Measurements from ENCODE around the gene PROSER1. TPM values are rescaled to one million over a fixed set of nuclear protein-coding genes. Genes with fewer than 3 reads are reported as not detected.
A peak's percentile ranks its signal among the peaks of the same experiment; 100 is the strongest.

The PROSER1 gene
- total and polyA plus RNA-seq, 9 of the 15 experiments (the other 6 are each of a cell fraction or from before 2014, with no cell fraction given), result 9.2 to 36.2 (median 10.4) TPM

DNA sequence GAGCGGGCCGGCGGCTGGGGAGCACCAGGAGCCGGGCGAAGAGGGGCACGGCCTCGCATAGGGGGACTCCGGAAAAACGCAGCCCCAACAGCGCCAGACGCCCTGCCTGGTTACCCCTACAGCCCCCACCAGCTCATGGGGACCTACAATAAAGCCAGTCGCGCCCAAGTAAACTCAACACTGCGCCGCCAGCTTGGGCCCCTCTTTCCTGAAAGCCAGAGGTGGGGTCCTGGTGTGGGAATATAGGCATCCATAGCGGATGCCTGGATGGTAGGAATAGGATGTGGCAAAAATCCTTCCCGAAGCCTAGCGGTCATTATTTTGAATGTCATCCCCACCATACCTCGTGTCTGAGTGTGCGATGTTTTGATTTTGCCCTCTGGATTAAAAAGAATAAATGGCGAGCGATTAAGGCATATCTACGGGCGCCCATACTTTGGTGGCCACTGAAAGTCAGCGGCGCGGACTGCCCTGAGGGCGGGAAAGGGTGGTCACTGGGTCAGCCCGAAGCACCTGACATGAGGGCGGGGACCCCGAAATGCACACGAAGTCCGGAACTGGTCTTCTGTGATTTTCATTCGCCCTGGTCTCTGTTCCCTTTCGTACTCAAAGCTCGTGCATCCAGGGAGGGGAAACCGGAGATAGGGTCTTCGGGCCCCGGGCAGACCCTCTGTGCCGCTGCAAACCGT is at the start of gene PROSER1, which contains the start of gene NHLRC3 (continued):
- TF ChIP-seq, protein P1, sequence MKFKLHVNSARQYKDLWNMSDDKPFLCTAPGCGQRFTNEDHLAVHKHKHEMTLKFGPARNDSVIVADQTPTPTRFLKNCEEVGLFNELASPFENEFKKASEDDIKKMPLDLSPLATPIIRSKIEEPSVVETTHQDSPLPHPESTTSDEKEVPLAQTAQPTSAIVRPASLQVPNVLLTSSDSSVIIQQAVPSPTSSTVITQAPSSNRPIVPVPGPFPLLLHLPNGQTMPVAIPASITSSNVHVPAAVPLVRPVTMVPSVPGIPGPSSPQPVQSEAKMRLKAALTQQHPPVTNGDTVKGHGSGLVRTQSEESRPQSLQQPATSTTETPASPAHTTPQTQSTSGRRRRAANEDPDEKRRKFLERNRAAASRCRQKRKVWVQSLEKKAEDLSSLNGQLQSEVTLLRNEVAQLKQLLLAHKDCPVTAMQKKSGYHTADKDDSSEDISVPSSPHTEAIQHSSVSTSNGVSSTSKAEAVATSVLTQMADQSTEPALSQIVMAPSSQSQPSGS (CRISPR knock-in tag; IDR thresholded peaks at IDR 0.05), result no peak
- TF ChIP-seq, protein P2, sequence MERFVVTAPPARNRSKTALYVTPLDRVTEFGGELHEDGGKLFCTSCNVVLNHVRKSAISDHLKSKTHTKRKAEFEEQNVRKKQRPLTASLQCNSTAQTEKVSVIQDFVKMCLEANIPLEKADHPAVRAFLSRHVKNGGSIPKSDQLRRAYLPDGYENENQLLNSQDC (CRISPR knock-in tag; IDR thresholded peaks at IDR 0.05), result no peak
- TF ChIP-seq, protein P3, sequence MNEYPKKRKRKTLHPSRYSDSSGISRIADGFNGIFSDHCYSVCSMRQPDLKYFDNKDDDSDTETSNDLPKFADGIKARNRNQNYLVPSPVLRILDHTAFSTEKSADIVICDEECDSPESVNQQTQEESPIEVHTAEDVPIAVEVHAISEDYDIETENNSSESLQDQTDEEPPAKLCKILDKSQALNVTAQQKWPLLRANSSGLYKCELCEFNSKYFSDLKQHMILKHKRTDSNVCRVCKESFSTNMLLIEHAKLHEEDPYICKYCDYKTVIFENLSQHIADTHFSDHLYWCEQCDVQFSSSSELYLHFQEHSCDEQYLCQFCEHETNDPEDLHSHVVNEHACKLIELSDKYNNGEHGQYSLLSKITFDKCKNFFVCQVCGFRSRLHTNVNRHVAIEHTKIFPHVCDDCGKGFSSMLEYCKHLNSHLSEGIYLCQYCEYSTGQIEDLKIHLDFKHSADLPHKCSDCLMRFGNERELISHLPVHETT (CRISPR knock-in tag; conservative IDR thresholded peaks at IDR 0.05 in 1 of 2, IDR thresholded peaks at IDR 0.05 in 1 of 2), result 0 out of 4 replicates have a peak, but pooled peaks of 1 of the 2 experiments have one; percentile 43
- TF ChIP-seq ETV5 (CRISPR knock-in tag; IDR thresholded peaks at IDR 0.05; ENCODE audit: low read depth), result peak; percentile 22; the same call in 1 of the 2 replicates
- TF ChIP-seq, protein P4, sequence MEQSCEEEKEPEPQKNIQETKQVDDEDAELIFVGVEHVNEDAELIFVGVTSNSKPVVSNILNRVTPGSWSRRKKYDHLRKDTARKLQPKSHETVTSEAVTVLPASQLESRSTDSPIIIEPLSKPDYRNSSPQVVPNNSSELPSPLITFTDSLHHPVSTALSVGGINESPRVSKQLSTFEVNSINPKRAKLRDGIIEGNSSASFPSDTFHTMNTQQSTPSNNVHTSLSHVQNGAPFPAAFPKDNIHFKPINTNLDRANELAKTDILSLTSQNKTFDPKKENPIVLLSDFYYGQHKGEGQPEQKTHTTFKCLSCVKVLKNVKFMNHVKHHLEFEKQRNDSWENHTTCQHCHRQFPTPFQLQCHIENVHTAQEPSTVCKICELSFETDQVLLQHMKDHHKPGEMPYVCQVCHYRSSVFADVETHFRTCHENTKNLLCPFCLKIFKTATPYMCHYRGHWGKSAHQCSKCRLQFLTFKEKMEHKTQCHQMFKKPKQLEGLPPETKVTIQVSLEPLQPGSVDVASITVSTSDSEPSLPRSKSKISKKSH (CRISPR knock-in tag; IDR thresholded peaks at IDR 0.05), result no peak
- TF ChIP-seq ELF2 (CRISPR knock-in tag; IDR thresholded peaks at IDR 0.05), result peak; percentile 75
- no peak for TF ChIP-seq GABPB2 (CRISPR knock-in tag; conservative IDR thresholded peaks at IDR 0.05)
- TF ChIP-seq BRCA1 (IDR thresholded peaks at IDR 0.05), result no peak
- TF ChIP-seq BRCA1 (CRISPR knock-in tag; IDR thresholded peaks at IDR 0.05), result no peak
- no peak for TF ChIP-seq SMC3 (conservative IDR thresholded peaks at IDR 0.05; ENCODE audit: insufficient read depth, low read depth, low read length)
- TF ChIP-seq, protein P5, sequence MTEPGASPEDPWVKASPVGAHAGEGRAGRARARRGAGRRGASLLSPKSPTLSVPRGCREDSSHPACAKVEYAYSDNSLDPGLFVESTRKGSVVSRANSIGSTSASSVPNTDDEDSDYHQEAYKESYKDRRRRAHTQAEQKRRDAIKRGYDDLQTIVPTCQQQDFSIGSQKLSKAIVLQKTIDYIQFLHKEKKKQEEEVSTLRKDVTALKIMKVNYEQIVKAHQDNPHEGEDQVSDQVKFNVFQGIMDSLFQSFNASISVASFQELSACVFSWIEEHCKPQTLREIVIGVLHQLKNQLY (CRISPR knock-in tag; conservative IDR thresholded peaks at IDR 0.05), result no peak
- TF ChIP-seq, protein P6, sequence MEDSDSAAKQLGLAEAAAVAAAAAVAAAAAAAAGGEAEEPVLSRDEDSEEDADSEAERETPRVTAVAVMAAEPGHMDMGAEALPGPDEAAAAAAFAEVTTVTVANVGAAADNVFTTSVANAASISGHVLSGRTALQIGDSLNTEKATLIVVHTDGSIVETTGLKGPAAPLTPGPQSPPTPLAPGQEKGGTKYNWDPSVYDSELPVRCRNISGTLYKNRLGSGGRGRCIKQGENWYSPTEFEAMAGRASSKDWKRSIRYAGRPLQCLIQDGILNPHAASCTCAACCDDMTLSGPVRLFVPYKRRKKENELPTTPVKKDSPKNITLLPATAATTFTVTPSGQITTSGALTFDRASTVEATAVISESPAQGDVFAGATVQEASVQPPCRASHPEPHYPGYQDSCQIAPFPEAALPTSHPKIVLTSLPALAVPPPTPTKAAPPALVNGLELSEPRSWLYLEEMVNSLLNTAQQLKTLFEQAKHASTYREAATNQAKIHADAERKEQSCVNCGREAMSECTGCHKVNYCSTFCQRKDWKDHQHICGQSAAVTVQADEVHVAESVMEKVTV (CRISPR knock-in tag; IDR thresholded peaks at IDR 0.05), result no peak
- TF ChIP-seq TBL1XR1 (IDR thresholded peaks at IDR 0.05; ENCODE audit: low read length in 2 of 2), result 0 out of 4 replicates have a peak, but pooled peaks of 1 of the 2 experiments have one; percentile 20
- no peak for TF ChIP-seq ZNF699 (CRISPR knock-in tag; IDR thresholded peaks at IDR 0.05; ENCODE audit: insufficient replicate concordance)
- TF ChIP-seq, protein P7, sequence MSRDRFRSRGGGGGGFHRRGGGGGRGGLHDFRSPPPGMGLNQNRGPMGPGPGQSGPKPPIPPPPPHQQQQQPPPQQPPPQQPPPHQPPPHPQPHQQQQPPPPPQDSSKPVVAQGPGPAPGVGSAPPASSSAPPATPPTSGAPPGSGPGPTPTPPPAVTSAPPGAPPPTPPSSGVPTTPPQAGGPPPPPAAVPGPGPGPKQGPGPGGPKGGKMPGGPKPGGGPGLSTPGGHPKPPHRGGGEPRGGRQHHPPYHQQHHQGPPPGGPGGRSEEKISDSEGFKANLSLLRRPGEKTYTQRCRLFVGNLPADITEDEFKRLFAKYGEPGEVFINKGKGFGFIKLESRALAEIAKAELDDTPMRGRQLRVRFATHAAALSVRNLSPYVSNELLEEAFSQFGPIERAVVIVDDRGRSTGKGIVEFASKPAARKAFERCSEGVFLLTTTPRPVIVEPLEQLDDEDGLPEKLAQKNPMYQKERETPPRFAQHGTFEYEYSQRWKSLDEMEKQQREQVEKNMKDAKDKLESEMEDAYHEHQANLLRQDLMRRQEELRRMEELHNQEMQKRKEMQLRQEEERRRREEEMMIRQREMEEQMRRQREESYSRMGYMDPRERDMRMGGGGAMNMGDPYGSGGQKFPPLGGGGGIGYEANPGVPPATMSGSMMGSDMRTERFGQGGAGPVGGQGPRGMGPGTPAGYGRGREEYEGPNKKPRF (IDR thresholded peaks at IDR 0.05; ENCODE audit: low read depth, low read length), result no peak
- TF ChIP-seq FOXP1 (CRISPR knock-in tag; IDR thresholded peaks at IDR 0.05), result 0 out of 2 replicates have a peak, but pooled peaks have one; percentile 27
